Tibial nerve (tissue), 4 donors: ENCODE measurements around the gene SCAI.

ENCODE experiments used
- EP300 ChIP-seq, 2 donors: sonication (generic); formaldehyde crosslinking; IDR thresholded peaks; one replicate each; pipeline ENCODE4 v1.6.1; 2017; ENCODE audit warnings: antibody characterized with exemption in 2 of 2, mild to moderate bottlenecking in 1 of 2
- TF ChIP-seq, protein P1 (sequence below), 5 experiments: fragments of 200-600 bp in 3 of 5; fragments of 450-650 bp in 2 of 5; sonication (generic) in 3 of 5; IDR thresholded peaks; one replicate each; pipeline ENCODE4 v1.5.1; 2016 to 2019; ENCODE audit warnings: antibody characterized with exemption in 5 of 5, mild to moderate bottlenecking in 3 of 5, moderate library complexity in 2 of 5

DNA sequence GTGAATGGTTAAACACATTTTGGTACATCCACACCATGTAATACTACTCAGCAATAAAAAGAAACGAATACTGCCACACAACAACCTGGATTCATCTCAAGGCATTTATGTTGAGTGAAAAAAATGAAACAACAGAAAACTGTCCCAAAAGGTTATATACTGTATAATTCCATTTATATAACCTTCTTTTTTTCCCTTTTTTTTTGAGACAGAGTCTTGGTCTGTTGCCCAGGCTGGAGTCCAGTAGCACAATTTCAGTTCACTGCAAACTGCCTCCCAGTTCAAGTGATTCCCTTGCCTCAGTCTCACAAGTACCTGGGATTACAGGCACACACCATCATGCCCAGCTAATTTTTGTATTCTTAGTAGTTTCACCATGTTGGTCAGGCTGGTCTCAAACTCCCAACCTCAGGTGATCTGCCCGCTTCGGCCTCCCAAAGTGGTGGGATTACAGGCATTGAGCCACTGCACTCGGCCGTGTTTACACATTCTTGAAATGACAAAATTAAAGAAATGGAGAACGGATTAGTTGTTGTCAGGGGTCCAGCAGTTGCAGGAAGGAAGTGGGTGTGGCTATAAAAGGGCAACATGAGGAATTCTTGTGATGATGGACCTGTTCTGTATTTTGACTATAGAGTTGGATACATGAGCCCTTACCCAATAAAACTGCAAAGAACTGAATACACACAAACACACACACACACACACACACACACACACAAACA is 28.9 kb upstream of the SCAI start:
- no peak for TF ChIP-seq EP300 (IDR thresholded peaks at IDR 0.05)
- TF ChIP-seq, protein P1, sequence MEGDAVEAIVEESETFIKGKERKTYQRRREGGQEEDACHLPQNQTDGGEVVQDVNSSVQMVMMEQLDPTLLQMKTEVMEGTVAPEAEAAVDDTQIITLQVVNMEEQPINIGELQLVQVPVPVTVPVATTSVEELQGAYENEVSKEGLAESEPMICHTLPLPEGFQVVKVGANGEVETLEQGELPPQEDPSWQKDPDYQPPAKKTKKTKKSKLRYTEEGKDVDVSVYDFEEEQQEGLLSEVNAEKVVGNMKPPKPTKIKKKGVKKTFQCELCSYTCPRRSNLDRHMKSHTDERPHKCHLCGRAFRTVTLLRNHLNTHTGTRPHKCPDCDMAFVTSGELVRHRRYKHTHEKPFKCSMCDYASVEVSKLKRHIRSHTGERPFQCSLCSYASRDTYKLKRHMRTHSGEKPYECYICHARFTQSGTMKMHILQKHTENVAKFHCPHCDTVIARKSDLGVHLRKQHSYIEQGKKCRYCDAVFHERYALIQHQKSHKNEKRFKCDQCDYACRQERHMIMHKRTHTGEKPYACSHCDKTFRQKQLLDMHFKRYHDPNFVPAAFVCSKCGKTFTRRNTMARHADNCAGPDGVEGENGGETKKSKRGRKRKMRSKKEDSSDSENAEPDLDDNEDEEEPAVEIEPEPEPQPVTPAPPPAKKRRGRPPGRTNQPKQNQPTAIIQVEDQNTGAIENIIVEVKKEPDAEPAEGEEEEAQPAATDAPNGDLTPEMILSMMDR (IDR thresholded peaks at IDR 0.05): no peak
